ENCODE results near the gene SBK2.
"Not testable (repeated sequence)": the region's sequence is repeated elsewhere in the genome, so short reads cannot be mapped to it uniquely, and the experiment has no call there.

SBK2 gene

DNA sequence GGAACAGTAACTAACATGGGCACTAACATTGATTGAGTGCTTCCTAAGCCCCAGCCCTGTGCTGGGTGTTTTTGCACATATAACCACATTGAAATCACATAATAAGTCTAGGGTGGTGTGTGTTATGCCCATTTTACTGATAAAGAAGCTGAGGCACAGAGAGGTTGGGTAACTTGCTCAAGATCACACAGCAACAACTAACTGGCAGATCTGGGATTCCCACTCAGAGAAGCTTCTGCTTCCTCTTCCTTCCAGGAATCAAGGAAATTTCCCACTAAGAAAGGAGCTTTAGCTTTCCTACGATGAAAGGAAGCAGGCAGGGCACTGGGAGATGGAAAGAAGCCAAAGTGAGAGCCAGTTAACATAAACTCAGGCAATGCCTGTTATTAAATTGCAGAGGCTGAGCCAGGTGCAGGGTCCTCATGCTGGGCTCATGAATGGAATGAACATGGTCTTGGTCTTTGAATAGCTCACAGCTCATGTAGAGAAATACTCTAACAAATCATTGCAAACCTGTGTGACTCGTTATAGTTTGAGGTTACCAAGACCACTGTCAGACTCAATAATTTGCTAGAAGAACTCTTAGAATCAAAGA lies 38.6 kb downstream of the SBK2 start:
- no peak for DNase-seq

DNA sequence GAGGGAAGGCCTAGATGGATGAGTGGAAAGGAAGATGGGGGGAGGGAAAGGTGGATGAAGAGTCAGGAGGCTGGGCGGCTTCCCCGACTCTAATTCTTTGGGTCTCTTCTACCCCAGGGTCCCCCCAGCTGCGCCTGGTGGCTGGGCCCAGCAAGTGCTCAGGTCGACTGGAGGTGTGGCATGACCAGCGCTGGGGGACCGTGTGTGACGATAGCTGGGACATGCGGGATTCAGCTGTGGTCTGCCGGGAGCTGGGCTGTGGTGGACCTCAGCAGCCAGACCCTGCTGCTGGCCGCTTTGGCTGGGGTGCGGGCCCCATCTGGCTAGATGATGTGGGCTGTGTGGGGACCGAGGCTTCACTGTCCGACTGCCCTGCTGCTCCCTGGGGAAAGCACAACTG lies 39.2 kb downstream of the SBK2 start:
- DNase-seq, result no peak

DNA sequence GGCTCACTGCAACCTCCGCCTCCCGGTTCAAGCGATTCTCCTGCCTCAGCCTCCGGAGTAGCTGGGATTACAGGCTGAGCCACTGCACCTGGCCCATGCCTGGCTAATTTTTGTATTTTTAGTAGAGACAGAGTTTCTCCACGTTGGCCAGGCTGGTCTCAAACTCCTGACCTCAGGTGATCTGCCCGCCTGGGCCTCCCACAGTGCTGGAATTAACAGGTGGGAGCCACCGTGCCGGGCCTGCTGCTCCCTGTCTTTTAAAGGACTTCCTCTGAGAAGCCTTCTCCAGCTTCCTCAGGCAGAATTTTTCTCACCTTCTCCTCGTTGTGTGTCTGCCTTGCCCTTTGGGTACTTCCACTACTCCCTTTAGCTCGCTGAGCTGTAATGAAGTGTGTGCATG lies 40.1 kb downstream of the SBK2 start:
- not testable (repeated sequence) for DNase-seq

DNA sequence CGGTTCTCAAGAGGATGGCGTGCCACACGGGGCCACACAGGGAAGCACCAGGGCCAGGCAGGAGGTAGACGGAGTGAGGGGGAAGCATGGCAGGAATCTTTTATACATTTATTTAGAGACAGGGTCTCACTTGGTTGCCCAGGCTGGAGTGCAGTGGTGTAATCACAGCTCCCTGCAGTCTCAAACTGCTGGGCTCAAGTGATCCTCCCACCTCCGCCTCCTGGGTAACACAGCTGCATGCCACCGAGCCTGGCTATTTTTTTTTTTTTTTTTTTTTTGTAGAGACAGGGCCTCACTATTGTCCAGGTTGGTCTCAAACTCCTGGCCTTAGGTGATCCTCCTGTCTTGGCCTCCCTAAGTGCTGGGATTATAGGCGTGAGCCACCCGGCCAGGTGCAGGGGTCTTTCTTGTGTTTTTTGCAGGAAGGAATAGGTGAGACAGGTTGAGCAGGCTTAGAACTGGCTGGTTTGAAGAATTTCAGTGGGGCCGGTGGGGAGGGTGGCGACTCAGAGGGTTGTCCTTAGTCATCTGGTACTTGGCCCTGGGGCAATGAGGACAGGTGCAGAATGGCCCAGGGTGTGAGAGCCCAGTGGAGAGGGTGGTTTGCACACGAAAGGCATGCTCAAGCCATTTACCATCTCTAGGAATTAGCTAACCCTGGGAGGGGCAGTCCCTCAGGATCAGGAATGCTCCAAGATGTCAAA lies 41.1 kb downstream of the SBK2 start:
- no peak for DNase-seq

DNA sequence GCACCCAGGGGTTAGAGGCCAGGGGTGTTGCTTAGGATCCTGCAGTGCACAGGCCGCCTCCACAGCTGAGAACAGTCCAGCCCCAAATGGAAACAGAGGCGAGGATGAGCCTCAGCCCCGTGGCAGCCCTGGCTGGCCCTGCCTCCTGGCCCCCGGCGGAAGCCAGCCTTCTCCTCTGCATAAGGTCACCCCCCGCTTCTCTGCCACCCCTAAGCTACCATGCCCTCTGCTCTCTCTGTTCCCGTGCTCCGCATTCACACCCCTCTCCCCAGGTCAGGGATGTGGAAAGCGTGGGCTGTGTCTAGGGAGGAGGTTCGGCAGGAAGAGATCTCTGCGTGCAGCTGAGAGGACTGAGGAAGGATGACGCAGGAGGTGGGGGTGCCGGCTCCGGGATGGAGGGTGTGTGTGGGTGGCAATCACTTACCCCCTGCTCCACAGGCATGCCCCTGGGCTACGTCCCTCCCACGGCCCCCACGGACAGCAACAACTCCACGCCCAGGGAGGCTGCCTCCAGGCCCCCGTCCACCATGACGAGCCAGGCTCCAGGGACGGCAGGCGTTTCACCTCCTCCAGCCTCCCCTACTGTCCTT lies 42.7 kb downstream of the SBK2 start:
- DNase-seq, result no peak

DNA sequence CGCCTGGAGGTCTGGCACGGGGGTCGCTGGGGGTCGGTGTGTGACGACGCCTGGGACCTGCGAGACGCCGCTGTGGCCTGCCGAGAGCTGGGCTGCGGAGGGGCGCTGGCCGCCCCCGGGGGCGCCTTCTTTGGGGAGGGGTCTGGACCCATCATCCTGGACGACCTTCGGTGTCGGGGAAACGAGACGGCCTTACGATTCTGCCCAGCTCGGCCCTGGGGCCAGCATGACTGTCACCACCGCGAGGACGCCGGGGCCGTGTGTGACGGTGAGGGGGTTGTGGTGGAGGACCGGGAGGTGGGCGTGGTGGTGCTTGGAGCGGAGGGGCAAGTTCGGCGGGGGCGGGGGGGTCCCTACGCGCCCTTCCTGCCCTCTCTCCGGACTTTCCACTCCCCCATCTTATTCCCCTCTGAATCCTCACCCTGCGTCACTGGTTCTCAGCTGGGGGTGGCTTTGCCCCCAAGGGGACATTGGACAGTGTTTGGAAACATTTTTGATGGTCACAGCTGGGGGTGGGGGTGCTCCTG lies 43.2 kb downstream of the SBK2 start:
- DNase-seq, result no peak

DNA sequence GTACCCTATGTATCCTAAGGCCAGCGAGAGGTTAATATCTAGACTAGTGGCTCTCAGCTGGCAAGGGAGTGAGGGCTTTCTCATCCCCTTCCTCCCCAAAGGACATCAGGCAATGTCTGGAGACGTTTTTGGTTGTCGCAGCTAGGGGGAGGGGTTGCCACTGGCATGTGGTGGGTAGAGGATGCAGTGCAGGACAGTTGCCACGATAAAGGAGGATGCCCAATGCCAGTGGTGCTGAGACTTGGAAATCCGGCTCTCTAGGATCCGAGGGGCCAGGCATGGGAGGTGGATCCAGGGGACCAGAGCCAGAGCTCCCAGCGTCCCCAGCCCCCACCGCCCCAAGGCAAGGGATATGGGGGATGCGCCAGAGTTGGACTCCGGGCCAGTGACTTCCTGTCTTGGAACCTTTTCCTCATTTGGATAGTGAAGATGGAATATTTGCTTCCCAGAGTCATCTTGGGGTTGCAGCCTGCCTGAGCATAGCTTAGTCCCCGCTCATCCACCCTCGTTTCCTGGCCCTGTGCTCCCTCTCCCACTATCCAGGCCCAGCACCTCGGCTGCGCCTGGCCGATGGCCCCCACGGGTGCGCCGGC lies 43.8 kb downstream of the SBK2 start:
- DNase-seq, result no peak

DNA sequence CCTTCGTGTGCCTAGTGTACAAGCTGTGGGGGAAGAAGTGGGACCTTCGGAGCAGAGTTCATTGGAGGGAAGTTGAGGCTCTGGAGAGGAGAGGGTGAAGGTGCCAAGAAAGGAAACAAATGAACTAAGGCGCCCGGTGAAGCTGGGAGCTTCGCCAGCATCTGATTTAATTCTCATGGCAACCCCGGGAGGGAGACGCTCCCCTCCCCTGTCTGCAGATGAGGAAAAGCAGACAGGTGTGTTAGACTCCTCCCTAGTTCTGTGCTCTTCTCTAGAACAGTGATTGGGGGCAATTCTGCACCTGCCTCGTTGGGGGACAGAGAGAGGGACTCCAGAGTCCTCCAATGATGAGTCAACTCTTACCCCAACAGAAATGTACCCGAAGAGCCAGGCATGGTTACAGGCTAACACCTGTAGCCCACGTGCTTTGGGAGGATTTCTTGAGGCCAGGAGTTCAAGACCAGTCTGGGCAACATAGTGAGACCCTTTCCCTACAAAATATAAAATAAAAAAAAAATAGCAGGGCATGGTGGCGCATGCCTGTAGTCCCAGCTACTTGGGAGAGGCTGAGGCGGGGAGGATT lies 44.5 kb downstream of the SBK2 start:
- no peak for DNase-seq

DNA sequence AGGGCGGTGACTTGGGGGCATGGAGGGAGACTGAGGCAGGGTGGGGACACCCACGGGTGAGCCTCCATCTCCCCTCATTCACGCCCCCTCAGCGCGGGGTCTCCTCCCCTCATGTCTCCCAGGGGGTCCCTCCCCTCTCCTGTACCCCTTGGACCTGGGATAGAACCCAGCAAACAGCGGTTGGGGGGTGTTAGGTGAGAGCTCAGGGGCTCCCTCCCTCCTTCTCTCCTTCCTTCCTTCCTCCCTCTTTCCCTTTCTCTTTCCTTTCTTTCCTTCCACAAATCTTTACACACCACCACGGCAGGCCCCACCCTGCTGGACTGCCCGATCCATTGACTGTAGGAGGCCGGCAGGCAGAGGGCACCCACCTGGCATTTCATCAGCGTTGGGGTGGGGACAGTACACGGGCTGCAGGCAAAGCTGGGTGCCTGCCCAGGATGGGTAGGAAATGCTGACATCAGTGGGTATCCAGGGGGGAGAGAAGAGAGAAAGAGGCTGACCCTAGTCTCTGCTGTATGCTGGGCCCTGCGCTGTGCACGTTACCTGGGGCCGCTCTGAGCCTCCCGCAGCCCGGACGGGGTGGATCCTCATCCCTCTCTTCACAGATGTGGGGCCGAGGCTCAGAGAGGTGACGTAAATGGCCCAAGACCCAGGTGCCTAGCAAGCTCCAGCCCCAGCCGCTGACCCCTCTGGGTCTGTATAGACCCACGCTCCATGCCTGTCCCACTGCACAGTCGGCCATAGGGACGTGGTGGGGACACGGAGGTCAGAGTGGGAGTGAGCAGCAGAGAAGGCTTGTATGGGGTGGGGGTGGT lies 45.2 kb downstream of the SBK2 start:
- no peak for DNase-seq

DNA sequence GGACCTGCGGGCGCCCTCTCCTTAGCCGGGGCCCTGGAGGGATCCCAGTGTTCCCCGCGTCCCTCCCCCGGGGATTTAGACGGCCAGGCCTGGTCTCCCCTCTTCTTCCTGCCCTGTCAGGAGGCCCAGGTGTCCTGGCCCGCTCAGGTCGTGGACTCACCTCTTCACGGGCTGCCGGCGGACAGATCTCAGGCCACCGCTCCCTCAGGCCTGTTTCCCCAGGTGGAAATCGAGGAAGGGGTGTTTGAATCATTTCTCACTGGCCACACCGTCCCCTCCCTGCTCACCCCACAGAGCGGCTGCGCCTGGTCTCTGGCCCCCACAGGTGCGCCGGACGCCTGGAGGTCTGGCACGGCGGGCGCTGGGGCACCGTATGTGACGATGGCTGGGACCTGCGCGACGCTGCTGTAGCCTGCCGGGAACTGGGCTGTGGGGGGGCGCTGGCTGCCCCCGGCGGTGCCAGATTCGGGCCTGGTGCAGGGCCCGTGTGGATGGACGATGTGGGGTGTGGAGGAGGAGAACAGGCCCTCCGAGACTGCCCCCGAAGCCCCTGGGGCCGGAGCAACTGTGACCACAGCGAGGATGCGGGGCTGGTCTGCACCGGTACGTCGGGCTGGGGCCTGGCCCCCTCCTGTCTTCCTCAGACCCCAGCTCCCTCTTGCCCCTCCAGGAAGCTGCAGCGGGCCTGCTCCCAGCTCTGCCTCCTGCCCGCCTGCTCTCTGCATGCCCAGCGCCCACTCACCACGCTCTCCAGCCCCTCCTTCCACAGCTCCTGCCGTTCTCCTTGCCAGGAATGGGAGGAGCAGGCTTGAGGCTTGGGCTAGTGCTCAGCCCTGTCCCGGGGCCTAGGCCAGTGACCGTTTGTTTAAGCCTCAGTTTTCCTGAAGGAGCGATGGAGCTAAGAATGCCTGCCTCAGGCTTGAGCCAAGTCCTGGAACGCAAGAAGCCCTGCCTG lies 46.2 kb downstream of the SBK2 start:
- DNase-seq, result no peak

DNA sequence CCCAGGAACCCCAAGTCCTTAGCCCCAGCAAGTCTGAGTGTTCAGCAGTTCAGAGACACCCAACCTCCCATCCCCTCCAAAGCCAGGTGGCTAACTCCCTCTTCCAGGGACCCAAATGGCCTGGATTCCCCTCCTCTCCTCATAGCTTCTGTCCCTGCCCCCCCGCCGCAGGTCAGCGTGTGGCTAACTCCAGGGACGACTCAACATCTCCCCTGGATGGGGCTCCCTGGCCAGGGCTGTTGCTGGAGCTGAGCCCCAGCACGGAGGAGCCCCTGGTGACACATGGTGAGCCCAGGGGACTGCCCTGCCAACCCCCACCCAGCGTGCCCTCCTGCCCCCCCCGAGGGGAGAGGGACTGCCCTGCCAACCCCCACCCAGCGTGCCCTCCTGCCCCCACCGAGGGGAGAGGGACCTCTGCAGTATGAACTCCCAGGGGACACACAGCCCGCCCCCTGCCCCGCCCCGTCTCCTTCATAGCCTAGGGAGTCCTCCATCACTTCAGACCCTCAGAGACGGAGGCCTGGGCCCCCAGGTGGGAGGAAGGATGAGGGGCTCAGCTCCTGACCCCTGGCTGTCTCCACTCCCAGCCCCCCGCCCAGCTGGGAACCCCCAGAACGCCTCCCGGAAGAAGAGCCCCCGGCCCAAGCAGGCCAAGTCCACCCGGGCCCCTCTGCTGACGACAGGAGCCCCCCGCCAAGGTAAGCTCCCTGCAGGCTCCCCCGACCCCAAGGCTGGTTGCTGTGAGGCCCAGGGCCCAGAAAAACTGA lies 47.0 kb downstream of the SBK2 start:
- DNase-seq, result no peak

DNA sequence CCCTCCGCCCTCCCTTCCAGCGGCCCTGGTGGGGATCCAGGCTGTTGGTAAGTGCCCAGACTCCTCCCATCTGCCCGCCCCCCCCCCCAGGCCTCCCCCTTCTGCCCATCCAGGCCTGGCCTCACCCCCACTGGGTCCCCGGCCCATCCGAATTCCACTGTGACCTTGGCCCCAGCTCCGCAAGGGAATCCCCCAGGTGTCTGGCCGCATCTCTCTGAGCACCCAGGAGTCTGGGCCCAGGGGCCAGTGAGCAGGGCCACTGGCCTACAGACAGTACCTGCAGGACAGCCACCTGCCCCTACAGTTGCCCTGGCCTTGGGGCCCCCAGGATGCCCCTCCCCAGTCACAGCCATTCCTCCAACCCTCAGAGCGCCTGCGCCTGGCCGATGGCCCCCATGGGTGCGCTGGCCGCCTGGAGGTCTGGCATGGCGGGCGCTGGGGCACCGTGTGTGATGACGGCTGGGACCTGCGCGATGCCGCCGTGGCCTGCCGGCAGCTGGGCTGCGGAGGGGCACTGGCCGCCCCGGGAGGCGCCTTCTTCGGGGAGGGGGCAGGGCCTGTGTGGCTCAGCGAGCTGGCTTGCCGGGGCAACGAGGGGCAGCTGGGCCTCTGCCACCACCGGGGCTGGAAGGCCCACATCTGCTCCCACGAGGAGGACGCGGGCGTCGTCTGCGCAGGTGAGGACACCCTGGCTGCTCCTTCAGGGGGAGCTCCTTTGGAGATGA lies 47.8 kb downstream of the SBK2 start:
- DNase-seq, result no peak

DNA sequence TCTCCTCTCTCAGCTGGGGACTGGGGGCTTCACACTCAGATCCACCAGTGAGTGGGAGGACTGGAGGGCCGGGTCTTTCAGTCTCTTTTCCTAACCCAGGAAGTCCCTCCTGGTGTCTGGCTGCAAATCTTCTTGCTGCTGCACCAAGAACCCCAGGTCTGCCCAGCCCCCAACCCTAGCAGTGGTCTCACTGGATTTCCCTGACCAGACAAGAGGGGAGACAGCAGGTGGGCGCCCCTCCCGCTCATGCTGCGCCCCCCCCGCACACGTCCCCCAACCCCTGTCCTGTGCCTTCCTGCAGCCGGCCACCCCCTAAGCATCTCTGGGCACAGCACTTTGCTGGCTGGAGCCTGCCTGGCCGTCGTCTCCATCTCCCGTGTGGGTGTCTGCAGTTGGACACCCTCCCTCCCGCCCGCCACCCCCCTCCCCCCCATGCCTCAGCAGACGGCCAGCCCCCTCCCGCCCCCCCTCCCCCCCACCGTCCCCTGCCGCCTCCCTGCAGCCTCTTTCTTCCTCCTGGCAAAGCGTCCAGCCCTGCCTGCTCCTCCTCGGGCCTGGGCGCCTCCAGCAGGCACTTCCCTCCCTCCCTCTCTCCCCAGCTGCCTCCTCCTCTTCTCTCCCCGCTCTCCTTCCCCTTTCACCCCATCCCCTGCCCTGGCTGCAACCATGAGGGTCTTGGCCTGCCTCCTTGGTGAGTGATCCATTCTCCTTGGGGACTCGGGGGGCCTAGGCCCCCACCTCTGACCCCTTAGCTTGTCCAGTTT lies 48.8 kb downstream of the SBK2 start, which contains the start of gene SSC5D:
Gene SSC5D, plus strand, starts transcription at position 513 of the 764 bp plus-strand sequence. Its CDS starts 154 bp downstream, at position 667.
- no peak for DNase-seq

DNA sequence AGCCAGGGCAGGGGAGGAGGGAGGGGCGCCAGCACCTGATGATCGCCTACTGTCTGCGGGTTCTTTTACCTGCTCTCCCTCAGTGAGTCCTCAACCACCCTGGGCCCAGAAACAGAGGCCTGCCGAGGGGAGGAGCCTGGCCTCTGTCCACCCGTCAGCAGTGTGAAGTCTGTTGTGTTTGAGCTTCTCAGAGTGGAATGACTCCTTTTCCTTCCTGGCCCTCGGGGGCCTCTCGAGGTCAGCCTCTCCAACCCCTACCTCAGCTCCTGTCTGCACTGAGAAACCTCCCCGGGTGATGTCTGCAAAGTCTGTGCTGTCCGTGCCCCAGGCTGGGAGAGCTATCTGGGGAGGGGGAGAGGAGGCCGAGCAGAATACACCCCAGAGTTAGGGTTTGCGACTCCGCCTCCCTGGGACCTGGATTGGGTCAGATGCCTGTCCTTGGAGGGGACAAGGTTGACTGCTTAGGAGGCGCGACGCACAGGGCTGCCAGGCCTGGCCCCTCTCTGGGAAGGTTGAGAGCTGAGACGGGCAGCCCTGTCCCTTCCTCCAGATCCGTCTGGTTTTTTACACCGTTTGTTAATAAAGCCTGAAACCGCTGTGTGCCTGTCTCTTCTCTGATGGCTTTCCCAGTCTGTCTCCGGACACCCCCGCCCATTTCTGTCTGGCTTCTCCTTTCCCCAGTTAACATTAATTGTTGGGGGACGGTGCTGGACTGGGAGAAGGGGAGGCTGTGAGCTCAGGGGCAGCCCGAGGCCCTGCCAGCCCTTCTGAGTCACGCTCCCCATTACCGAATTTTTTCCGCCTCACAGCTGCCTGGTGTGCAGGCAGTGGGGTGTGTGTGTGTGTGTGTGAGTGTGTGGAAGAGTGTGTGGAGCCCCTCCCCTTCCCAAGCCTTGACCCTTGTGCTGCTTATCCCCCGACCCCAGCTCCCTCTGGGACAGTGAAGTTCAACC lies 49.7 kb downstream of the SBK2 start:
- peak in 1 of 4 experiments; percentile 10 for DNase-seq

DNA sequence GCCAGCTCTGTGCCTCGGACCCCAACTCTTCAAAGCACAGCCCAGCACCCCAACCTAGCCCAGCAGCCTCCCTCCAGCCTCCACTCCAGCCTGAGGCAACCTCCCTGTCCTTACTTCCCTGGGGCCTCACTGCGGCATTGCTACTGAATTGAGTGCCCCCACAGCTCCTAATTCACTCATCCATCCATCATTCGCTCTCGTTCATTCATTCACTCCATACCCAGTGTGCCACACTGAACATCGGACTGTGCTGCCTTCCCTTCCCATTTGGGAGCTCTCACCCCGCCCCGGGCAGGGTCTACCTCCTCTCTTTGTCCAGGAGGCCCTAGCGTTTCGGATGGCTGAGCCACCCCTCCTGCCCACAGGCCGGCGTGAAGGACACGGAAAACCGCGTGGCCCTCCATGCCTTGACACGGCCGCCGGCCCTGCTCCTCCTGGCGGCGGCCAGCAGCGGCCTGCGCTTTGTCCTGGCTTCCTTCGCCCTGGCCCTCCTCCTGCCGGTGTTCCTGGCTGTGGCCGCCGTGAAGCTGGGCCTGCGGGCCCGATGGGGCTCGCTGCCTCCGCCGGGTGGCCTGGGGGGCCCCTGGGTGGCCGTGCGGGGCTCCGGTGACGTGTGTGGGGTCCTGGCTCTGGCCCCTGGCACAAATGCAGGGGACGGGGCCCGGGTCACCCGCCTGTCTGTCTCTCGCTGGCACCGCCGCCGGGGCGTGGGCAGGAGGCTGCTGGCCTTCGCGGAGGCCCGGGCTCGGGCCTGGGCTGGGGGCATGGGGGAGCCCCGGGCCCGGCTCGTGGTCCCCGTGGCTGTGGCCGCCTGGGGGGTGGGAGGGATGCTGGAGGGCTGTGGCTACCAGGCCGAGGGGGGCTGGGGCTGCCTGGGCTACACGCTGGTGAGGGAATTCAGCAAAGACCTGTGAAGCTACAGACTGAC lies 50.6 kb downstream of the SBK2 start:
- DNase-seq, result no peak

DNA sequence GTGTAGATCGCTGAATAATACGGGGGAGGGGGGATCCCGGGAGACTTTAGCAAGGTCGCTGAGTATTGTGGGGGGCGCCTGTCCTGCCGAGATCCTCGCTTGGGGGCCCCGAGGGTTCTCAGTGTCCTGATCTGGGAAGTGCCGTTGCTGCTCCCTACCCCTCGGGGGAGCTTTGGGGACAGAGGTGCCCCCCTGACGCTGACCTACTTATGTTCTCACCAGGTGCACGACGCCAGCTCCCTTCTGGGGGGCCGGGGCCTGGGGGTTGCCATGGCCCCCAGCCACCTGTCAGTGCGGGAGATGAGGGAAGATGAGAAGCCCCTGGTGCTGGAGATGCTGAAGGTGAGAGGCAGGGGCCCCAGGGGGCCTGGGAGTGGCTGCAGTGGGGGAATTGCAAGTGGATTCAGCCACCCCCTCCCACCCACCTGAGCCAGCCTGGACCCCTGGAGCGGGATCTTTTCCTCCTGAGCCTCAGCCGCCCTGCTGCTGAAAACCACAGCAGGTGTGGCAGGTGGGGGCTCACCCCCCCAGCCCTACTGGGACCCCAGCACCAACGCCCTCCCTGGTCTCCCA lies 51.4 kb downstream of the SBK2 start:
- DNase-seq, result no peak

All from activated CD4-positive, CD25-positive, alpha-beta regulatory T cell (primary cell).